Gastrocnemius medialis (tissue), 4 donors: ENCODE data around the gene PTGFRN. TPM values are rescaled to one million over a fixed set of nuclear protein-coding genes. Genes with fewer than 3 reads are reported as not detected.

Source experiments
- ATAC-seq, 2 donors: fragments of 150-250 bp; one replicate each; pipeline ENCODE4 v1.9.1; 2016
- DNase-seq, 2 donors: peaks; one replicate each; pipeline ENCODE4 v3.0.0-alpha.2; 2019
- H3K27ac ChIP-seq, 4 donors: fragments of 200-600 bp; sonication (generic); 1 replicate in 1 of 4; 2 replicates in 3 of 4; pipeline ENCODE4 v1.5.1; 2016 to 2018; ENCODE audit warnings: mild to moderate bottlenecking in 2 of 4, moderate library complexity in 1 of 4
- H3K27me3 ChIP-seq, 3 donors: fragments of 200-600 bp; sonication (generic) in 2 of 3; 1 replicate in 1 of 3; 2 replicates in 2 of 3; pipeline versions ENCODE4 v1.5.1 to v1.6.0; 2016 to 2019; ENCODE audit warnings: mild to moderate bottlenecking in 1 of 3, moderate library complexity in 1 of 3
- H3K36me3 ChIP-seq, 2 donors: fragments of 200-600 bp; sonication (generic) in 1 of 2; one replicate each; pipeline ENCODE4 v1.5.1; 2017 to 2018
- H3K4me1 ChIP-seq, 2 donors: fragments of 200-600 bp; sonication (generic) in 1 of 2; one replicate each; pipeline ENCODE4 v1.5.1; 2016 to 2017; ENCODE audit warnings: mild to moderate bottlenecking in 2 of 2
- H3K4me3 ChIP-seq, 4 donors: fragments of 200-600 bp; sonication (generic) in 3 of 4; 1 replicate in 1 of 4; 2 replicates in 3 of 4; pipeline ENCODE4 v1.5.1; 2016 to 2019; ENCODE audit warnings: mild to moderate bottlenecking in 2 of 4
- H3K9me3 ChIP-seq, 3 donors: fragments of 200-600 bp; sonication (generic) in 2 of 3; 1 replicate in 1 of 3; 2 replicates in 2 of 3; pipeline ENCODE4 v1.5.1; 2016 to 2019
- CTCF ChIP-seq, 5 experiments: fragments of 450-650 bp in 3 of 5; fragments of 200-600 bp in 2 of 5; sonication (generic) in 2 of 5; IDR thresholded peaks in 4 of 5; conservative IDR thresholded peaks in 1 of 5; 1 replicate in 4 of 5; 2 replicates in 1 of 5; pipeline ENCODE4 v1.5.1; 2016 to 2019; ENCODE audit warnings: antibody characterized with exemption in 5 of 5, mild to moderate bottlenecking in 3 of 5, moderate library complexity in 3 of 5
- POLR2A ChIP-seq, 2 donors: fragments of 450-650 bp; IDR thresholded peaks; one replicate each; pipeline ENCODE4 v1.6.1; 2017; ENCODE audit warnings: antibody characterized with exemption in 2 of 2, mild to moderate bottlenecking in 2 of 2, moderate library complexity in 2 of 2
- in situ Hi-C, 4 donors: fragments of 200-750 bp; cut with MboI; loops; one replicate each; pipeline versions ENCODE4 v1.15.0 to v1.8.0; 2017; ENCODE audit warnings: low sequenced_read_pairs in 4 of 4
- intact Hi-C: fragments of 100-400 bp; cut with DNase I; formaldehyde crosslinking; loops from one replicate; pipeline ENCODE4 v1.15.1; 2023; ENCODE audit warnings: low total_unique reads
- total RNA-seq, 4 donors: library from RNA; depleted of rRNA; stranded (reverse); fragments of >200 nt; gene quantifications; one replicate each; pipeline versions ENCODE4 v1.1.0 to v1.2.3, GENCODE V29; 2016

Gene PTGFRN
- total RNA-seq, 4 donors from 2014 or later: 1.5 to 18.1 (median 2.9) TPM

GRCh38 chr1:116983112-116983511 lies 73.4 kb downstream of the PTGFRN start:
- ATAC-seq: no peak
- no peak for DNase-seq
- Histone ChIP-seq H3K36me3 (no peaks in the 10 kb centered on the region), H3K27ac (no peak overlapping the region), H3K4me3 (no peak overlapping the region), H3K27me3 (no peaks in the 10 kb centered on the region), H3K4me1 (no peaks in the 10 kb centered on the region), H3K9me3 (no peaks in the 10 kb centered on the region)
- TF ChIP-seq POLR2A (IDR thresholded peaks at IDR 0.05) (no peak), CTCF (IDR thresholded peaks at IDR 0.05 in 4 of 5, conservative IDR thresholded peaks at IDR 0.05 in 1 of 5) (no peak)
- intact Hi-C loops: no loop called here
- in situ Hi-C loops: no loop called here

DNA sequence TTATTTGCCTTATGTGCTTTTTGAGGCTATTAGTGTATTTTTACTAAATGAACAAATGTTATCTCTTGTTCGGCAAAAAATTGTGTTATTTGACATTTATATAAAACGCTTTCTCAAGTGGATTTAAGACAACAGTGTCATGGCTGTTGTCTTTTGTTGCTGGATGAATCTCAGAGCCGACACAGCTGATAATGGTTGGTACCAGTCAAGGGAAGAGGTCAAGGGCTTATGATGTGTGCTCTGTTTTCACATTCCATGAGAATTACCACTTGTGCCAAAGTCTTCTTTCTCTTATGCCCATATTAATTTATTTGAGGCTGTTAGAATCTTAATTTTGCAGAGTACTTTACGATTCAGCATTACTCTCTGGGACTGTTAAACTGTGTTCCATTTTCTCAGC lies 74.0 kb downstream of the PTGFRN start:
- intact Hi-C loops: no loop called here
- Histone ChIP-seq H3K9me3 (no peaks in the 10 kb centered on the region), H3K4me1 (no peaks in the 10 kb centered on the region), H3K27ac (no peak overlapping the region), H3K27me3 (no peaks in the 10 kb centered on the region), H3K4me3 (no peak overlapping the region), H3K36me3 (no peaks in the 10 kb centered on the region)
- in situ Hi-C loops: no loop called here
- TF ChIP-seq POLR2A (IDR thresholded peaks at IDR 0.05) (no peak), CTCF (IDR thresholded peaks at IDR 0.05 in 4 of 5, conservative IDR thresholded peaks at IDR 0.05 in 1 of 5) (no peak)
- DNase-seq (no peak), ATAC-seq (no peak)

- Histone ChIP-seq H3K27me3 (no peaks in the 10 kb centered on the region), H3K27ac (no peak overlapping the region), H3K9me3 (no peaks in the 10 kb centered on the region), H3K36me3 (no peaks in the 10 kb centered on the region), H3K4me3 (no peak overlapping the region), H3K4me1 (no peaks in the 10 kb centered on the region)
- intact Hi-C loops (no loop called here), in situ Hi-C loops (no loop called here)
- TF ChIP-seq POLR2A (IDR thresholded peaks at IDR 0.05) (no peak), CTCF (IDR thresholded peaks at IDR 0.05 in 4 of 5, conservative IDR thresholded peaks at IDR 0.05 in 1 of 5) (no peak)
- DNase-seq: no peak
- ATAC-seq: peak in 1 of 2 donors; percentile 47
Measured at GRCh38 chr1:116984406-116985160, 74.9 kb downstream of the PTGFRN start.

DNA sequence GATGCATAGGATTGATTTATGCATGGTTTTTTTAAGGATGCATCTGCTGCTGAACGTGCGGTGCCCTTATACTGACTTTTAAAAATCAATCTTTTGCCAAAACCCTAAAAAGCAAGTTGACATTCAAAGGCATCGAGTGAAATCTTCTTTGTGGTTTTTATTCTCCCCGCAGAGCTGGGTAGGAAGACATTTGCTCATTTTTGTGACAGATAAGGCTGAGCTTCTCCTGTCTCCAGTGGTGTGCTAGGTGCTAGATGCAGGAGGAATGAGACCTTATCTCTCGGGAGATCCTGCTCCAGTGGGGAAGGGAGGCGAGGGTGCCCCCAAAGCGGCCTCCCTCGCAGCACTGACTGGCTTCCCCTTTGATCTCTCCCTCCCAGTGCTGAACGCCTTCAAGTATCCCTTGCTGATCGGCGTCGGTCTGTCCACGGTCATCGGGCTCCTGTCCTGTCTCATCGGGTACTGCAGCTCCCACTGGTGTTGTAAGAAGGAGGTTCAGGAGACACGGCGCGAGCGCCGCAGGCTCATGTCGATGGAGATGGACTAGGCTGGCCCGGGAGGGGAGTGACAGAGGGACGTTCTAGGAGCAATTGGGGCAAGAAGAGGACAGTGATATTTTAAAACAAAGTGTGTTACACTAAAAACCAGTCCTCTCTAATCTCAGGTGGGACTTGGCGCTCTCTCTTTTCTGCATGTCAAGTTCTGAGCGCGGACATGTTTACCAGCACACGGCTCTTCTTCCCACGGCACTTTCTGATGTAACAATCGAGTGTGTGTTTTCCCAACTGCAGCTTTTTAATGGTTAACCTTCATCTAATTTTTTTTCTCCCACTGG lies 76.9 kb downstream of the PTGFRN start:
- H3K27me3 ChIP-seq: no peaks in the 10 kb centered on the region
- H3K4me3 ChIP-seq: no peak overlapping the region
- DNase-seq (no peak), ATAC-seq (no peak)
- H3K4me1 ChIP-seq: no peaks in the 10 kb centered on the region
- in situ Hi-C loops: no loop called here
- intact Hi-C loops: no loop called here
- H3K36me3 ChIP-seq: no peaks in the 10 kb centered on the region
- no peak overlapping the region for H3K27ac ChIP-seq
- no peaks in the 10 kb centered on the region for H3K9me3 ChIP-seq
- TF ChIP-seq CTCF (IDR thresholded peaks at IDR 0.05 in 4 of 5, conservative IDR thresholded peaks at IDR 0.05 in 1 of 5) (no peak), POLR2A (IDR thresholded peaks at IDR 0.05) (no peak)
